ENCODE measurements around the gene CNTF.

Gene CNTF

DNA sequence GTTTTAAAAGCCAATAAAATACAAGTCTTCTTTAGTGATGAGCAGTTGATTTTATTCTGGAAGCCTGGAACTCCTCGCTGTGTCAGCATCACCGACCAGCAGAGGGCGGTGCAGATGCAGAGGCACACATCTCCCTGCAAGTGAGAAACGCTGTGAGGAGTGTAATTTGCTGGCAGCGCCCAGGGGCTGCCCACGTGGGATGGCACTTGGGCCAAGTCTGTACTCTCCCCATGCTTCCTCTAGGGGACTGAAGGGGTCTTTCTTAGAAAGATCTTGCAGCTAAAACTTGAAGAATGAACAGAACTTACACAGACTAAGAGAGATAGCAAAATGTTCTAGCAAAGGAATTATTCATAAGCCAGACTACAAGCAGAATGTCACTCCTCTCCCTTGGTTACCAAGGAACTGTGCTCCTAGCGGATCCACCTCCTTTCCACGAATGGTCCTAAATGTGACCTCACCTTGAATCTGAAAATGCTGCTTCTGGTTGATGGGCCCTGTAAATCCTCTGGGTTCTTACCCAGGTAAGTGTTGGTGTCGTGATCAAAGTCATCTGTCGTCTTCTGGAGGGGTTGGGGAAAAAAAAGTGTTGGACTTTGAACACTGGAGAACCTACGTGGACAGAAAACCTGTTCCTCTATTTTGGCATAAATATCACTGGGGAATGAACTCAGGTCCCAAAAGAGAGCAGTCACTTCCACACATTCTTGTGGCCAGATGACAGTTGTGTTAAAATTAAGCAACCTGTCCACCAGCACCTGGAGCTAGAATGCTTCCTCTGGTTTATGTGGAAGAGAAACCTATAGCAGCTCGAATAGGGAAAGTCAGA, 31.8 kb downstream of the CNTF start:
- peak; percentile 100 for ATAC-seq
- no peak for TF ChIP-seq OSR1 (CRISPR knock-in tag; IDR thresholded peaks at IDR 0.05)

DNA sequence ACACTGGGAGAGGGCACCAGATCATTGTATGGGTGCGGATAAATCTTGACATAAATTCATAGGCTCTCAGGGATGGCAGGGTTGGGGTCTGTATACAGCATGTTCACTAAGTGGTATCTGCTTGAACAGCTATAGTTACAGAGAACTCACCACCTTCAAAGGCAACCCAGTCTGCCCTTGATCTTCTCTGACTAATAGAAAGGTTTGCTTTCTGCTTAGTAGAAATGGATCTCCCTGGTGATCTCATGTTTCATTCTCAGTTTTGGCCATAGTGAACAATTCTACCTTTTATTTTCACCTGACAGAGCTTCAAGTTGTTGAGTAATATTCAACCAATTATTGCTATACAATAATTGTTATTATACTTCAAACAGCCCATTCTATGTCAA, 32.4 kb downstream of the CNTF start:
- TF ChIP-seq, protein P1, sequence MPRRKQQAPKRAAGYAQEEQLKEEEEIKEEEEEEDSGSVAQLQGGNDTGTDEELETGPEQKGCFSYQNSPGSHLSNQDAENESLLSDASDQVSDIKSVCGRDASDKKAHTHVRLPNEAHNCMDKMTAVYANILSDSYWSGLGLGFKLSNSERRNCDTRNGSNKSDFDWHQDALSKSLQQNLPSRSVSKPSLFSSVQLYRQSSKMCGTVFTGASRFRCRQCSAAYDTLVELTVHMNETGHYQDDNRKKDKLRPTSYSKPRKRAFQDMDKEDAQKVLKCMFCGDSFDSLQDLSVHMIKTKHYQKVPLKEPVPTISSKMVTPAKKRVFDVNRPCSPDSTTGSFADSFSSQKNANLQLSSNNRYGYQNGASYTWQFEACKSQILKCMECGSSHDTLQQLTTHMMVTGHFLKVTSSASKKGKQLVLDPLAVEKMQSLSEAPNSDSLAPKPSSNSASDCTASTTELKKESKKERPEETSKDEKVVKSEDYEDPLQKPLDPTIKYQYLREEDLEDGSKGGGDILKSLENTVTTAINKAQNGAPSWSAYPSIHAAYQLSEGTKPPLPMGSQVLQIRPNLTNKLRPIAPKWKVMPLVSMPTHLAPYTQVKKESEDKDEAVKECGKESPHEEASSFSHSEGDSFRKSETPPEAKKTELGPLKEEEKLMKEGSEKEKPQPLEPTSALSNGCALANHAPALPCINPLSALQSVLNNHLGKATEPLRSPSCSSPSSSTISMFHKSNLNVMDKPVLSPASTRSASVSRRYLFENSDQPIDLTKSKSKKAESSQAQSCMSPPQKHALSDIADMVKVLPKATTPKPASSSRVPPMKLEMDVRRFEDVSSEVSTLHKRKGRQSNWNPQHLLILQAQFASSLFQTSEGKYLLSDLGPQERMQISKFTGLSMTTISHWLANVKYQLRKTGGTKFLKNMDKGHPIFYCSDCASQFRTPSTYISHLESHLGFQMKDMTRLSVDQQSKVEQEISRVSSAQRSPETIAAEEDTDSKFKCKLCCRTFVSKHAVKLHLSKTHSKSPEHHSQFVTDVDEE (CRISPR knock-in tag; IDR thresholded peaks at IDR 0.05) = no peak
- TF ChIP-seq ESRRG (CRISPR knock-in tag; IDR thresholded peaks at IDR 0.05) (no peak), PPARA (CRISPR knock-in tag; IDR thresholded peaks at IDR 0.05; ENCODE audit: borderline replicate concordance) (no peak), OSR1 (CRISPR knock-in tag; IDR thresholded peaks at IDR 0.05) (no peak), TOX (CRISPR knock-in tag; IDR thresholded peaks at IDR 0.05; ENCODE audit: borderline replicate concordance) (no peak), ZFP3 (CRISPR knock-in tag; IDR thresholded peaks at IDR 0.05) (no peak), GLIS3 (CRISPR knock-in tag; IDR thresholded peaks at IDR 0.05) (no peak), ISL1 (CRISPR knock-in tag; IDR thresholded peaks at IDR 0.05) (no peak), ZNF70 (CRISPR knock-in tag; IDR thresholded peaks at IDR 0.05) (no peak), TCF4 (CRISPR knock-in tag; IDR thresholded peaks at IDR 0.05; ENCODE audit: borderline replicate concordance) (no peak), RARB (CRISPR knock-in tag; IDR thresholded peaks at IDR 0.05) (no peak), ZNF8 (CRISPR knock-in tag; IDR thresholded peaks at IDR 0.05) (no peak), ZC3H10 (CRISPR knock-in tag; IDR thresholded peaks at IDR 0.05) (no peak), SNAI2 (CRISPR knock-in tag; IDR thresholded peaks at IDR 0.05) (no peak), BACH2 (CRISPR knock-in tag; IDR thresholded peaks at IDR 0.05; ENCODE audit: borderline replicate concordance) (no peak)
- TF ChIP-seq, protein P2, sequence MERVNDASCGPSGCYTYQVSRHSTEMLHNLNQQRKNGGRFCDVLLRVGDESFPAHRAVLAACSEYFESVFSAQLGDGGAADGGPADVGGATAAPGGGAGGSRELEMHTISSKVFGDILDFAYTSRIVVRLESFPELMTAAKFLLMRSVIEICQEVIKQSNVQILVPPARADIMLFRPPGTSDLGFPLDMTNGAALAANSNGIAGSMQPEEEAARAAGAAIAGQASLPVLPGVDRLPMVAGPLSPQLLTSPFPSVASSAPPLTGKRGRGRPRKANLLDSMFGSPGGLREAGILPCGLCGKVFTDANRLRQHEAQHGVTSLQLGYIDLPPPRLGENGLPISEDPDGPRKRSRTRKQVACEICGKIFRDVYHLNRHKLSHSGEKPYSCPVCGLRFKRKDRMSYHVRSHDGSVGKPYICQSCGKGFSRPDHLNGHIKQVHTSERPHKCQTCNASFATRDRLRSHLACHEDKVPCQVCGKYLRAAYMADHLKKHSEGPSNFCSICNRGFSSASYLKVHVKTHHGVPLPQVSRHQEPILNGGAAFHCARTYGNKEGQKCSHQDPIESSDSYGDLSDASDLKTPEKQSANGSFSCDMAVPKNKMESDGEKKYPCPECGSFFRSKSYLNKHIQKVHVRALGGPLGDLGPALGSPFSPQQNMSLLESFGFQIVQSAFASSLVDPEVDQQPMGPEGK (CRISPR knock-in tag; IDR thresholded peaks at IDR 0.05; ENCODE audit: borderline replicate concordance) = no peak
- TF ChIP-seq, protein P3, sequence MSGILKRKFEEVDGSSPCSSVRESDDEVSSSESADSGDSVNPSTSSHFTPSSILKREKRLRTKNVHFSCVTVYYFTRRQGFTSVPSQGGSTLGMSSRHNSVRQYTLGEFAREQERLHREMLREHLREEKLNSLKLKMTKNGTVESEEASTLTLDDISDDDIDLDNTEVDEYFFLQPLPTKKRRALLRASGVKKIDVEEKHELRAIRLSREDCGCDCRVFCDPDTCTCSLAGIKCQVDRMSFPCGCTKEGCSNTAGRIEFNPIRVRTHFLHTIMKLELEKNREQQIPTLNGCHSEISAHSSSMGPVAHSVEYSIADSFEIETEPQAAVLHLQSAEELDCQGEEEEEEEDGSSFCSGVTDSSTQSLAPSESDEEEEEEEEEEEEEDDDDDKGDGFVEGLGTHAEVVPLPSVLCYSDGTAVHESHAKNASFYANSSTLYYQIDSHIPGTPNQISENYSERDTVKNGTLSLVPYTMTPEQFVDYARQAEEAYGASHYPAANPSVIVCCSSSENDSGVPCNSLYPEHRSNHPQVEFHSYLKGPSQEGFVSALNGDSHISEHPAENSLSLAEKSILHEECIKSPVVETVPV (CRISPR knock-in tag; IDR thresholded peaks at IDR 0.05) = no peak
- TF ChIP-seq, protein P4, sequence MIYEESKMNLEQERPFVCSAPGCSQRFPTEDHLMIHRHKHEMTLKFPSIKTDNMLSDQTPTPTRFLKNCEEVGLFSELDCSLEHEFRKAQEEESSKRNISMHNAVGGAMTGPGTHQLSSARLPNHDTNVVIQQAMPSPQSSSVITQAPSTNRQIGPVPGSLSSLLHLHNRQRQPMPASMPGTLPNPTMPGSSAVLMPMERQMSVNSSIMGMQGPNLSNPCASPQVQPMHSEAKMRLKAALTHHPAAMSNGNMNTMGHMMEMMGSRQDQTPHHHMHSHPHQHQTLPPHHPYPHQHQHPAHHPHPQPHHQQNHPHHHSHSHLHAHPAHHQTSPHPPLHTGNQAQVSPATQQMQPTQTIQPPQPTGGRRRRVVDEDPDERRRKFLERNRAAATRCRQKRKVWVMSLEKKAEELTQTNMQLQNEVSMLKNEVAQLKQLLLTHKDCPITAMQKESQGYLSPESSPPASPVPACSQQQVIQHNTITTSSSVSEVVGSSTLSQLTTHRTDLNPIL (CRISPR knock-in tag; IDR thresholded peaks at IDR 0.05; ENCODE audit: low read depth) = no peak
- ATAC-seq = no peak

DNA sequence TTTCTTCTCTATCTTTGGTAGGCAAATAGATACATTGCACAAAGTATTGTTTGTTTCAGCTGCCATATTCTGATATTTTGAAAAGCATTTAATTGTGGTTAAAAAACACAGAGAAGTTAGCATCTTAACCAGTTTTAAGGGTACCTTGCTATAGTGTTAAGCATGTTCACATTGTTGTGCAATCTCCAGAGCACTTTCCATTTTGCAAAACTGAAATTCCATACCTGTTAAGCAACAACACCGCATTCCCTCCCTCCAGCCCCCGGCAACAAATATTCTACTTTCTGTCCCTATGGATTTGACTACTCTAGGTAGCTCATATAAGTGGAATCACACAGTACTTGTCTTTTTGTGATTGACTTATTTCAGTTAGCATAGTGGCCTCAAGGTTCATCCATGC, 33.9 kb downstream of the CNTF start:
- no peak for ATAC-seq
- TF ChIP-seq RARB (CRISPR knock-in tag; IDR thresholded peaks at IDR 0.05) (no peak), ZNF8 (CRISPR knock-in tag; IDR thresholded peaks at IDR 0.05) (no peak), SNAI2 (CRISPR knock-in tag; IDR thresholded peaks at IDR 0.05) (no peak), ARNTL (CRISPR knock-in tag; IDR thresholded peaks at IDR 0.05; ENCODE audit: borderline replicate concordance, low read depth) (no peak), ZNF70 (CRISPR knock-in tag; IDR thresholded peaks at IDR 0.05) (no peak), ZFP3 (CRISPR knock-in tag; IDR thresholded peaks at IDR 0.05) (no peak), TOX (CRISPR knock-in tag; IDR thresholded peaks at IDR 0.05; ENCODE audit: borderline replicate concordance) (no peak), ZFP30 (CRISPR knock-in tag; IDR thresholded peaks at IDR 0.05) (no peak), PPARA (CRISPR knock-in tag; IDR thresholded peaks at IDR 0.05; ENCODE audit: borderline replicate concordance) (no peak), OSR1 (CRISPR knock-in tag; IDR thresholded peaks at IDR 0.05) (no peak)
- TF ChIP-seq, protein P4 (CRISPR knock-in tag; IDR thresholded peaks at IDR 0.05; ENCODE audit: low read depth) = no peak
- TF ChIP-seq, protein P1 (CRISPR knock-in tag; IDR thresholded peaks at IDR 0.05) = no peak
- TF ChIP-seq, protein P3 (CRISPR knock-in tag; IDR thresholded peaks at IDR 0.05) = no peak
- TF ChIP-seq, protein P5, sequence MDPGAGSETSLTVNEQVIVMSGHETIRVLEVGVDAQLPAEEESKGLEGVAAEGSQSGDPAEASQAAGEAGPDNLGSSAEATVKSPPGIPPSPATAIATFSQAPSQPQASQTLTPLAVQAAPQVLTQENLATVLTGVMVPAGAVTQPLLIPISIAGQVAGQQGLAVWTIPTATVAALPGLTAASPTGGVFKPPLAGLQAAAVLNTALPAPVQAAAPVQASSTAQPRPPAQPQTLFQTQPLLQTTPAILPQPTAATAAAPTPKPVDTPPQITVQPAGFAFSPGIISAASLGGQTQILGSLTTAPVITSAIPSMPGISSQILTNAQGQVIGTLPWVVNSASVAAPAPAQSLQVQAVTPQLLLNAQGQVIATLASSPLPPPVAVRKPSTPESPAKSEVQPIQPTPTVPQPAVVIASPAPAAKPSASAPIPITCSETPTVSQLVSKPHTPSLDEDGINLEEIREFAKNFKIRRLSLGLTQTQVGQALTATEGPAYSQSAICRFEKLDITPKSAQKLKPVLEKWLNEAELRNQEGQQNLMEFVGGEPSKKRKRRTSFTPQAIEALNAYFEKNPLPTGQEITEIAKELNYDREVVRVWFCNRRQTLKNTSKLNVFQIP (CRISPR knock-in tag; IDR thresholded peaks at IDR 0.05; ENCODE audit: borderline replicate concordance, low read depth) = no peak
